IMR-90 (cell line): ENCODE measurements around the gene ETV6. TPM values are rescaled to one million over a fixed set of nuclear protein-coding genes. Genes with fewer than 3 reads are reported as not detected.
A peak's percentile ranks its signal among the peaks of the same experiment; 100 is the strongest.

Experiments used
- ATAC-seq: fragments of 200-7000 bp; cut with Tn5 transposase; 2 replicates; pipeline ENCODE4 v1.9.1; 2020; ENCODE audit warnings: low read depth, mild to moderate bottlenecking, moderate library complexity
- BruUV-seq: library from RNA; stranded (reverse); fragments of 400-500 nt; replicated peaks from 2 replicates; lab custom pipeline; 2021; lab: Mats Ljungman, UMichigan
- CTCF ChIA-PET: fragments of 300-600 bp; formaldehyde crosslinking; extraction: SDS; loops from one replicate; lab custom pipeline; 2021; ENCODE audit warnings: antibody characterized with exemption; lab: Yijun Ruan, JAX
- POLR2A ChIA-PET: fragments of 300-600 bp; sonication (Branson Sonifier 250); formaldehyde crosslinking; loops from one replicate; lab custom pipeline; 2022; ENCODE audit warnings: antibody characterized with exemption; ENCODE audit not compliant: unreplicated experiment; lab: Charles Lee
- DNase-seq: peaks from one replicate; pipeline ENCODE4 v3.0.0; 2013
- H2AFZ ChIP-seq: replicated peaks from 2 replicates; pipeline ENCODE3; 2013; ENCODE audit warnings: low read length, mild to moderate bottlenecking; ENCODE audit not compliant: poor library complexity
- H2AK5ac ChIP-seq: 2 replicates; pipeline ENCODE4 v1.6.1; 2013; ENCODE audit warnings: low read depth, low read length, inconsistent platforms
- H2AK9ac ChIP-seq: replicated peaks from 2 replicates; pipeline ENCODE3; 2013; ENCODE audit warnings: mild to moderate bottlenecking, low read depth, low read length, moderate library complexity; ENCODE audit not compliant: poor library complexity
- H2BK120ac ChIP-seq: 2 replicates; pipeline ENCODE4 v1.6.1; 2013; ENCODE audit warnings: low read depth, low read length, inconsistent platforms
- H2BK15ac ChIP-seq: 3 replicates; pipeline ENCODE4 v1.6.1; 2013; ENCODE audit warnings: low read depth, low read length, inconsistent platforms
- H2BK20ac ChIP-seq: 2 replicates; pipeline ENCODE4 v1.6.1; 2013; ENCODE audit warnings: low read depth, mild to moderate bottlenecking, inconsistent platforms, low read length, moderate library complexity
- H2BK5ac ChIP-seq: 2 replicates; pipeline ENCODE4 v1.6.1; 2013; ENCODE audit warnings: mild to moderate bottlenecking, low read depth, low read length, inconsistent platforms; ENCODE audit not compliant: poor library complexity, severe bottlenecking
- H3K14ac ChIP-seq: replicated peaks from 2 replicates; pipeline ENCODE4 v1.6.1; 2013; ENCODE audit warnings: low read depth, low read length, inconsistent platforms
- H3K18ac ChIP-seq: 2 replicates; pipeline ENCODE4 v1.6.1; 2013; ENCODE audit warnings: low read depth, low read length, control low read depth
- H3K23ac ChIP-seq: 2 replicates; pipeline ENCODE4 v1.6.1; 2013; ENCODE audit warnings: low read depth, low read length, inconsistent platforms
- H3K27ac ChIP-seq: 2 replicates; pipeline ENCODE4 v1.5.1; 2013; ENCODE audit warnings: mild to moderate bottlenecking, control low read depth, low read length; ENCODE audit not compliant: insufficient read depth
- H3K27me3 ChIP-seq: 2 replicates; pipeline ENCODE4 v1.6.1; 2013; ENCODE audit warnings: low read length; ENCODE audit not compliant: control insufficient read depth, insufficient read depth
- H3K36me3 ChIP-seq: 2 replicates; pipeline ENCODE4 v1.6.1; 2013; ENCODE audit warnings: low read length, mixed read lengths; ENCODE audit not compliant: control insufficient read depth, insufficient read depth
- H3K4ac ChIP-seq: 2 replicates; pipeline ENCODE4 v1.6.1; 2013; ENCODE audit warnings: low read depth, low read length, inconsistent platforms
- H3K4me1 ChIP-seq: 2 replicates; pipeline ENCODE4 v1.6.1; 2013; ENCODE audit warnings: low read length, mixed read lengths; ENCODE audit not compliant: control insufficient read depth, insufficient read depth
- H3K4me2 ChIP-seq: 2 replicates; pipeline ENCODE4 v1.6.1; 2013; ENCODE audit warnings: low read depth, mild to moderate bottlenecking, control low read depth, low read length, moderate library complexity
- H3K4me3 ChIP-seq: 2 replicates; pipeline ENCODE4 v1.5.1; 2013; ENCODE audit warnings: low read depth, mild to moderate bottlenecking, control low read depth, low read length, moderate library complexity; ENCODE audit not compliant: insufficient read depth
- H3K56ac ChIP-seq: 2 replicates; pipeline ENCODE4 v1.6.1; 2013; ENCODE audit warnings: low read length, inconsistent platforms; ENCODE audit not compliant: insufficient read depth; ENCODE audit errors: extremely low read depth
- H3K79me1 ChIP-seq, 2 experiments: 2 replicates each; pipeline ENCODE4 v1.6.1; 2013; ENCODE audit warnings: low read length in 2 of 2, inconsistent platforms in 1 of 2, low read depth in 1 of 2
- H3K9ac ChIP-seq: 2 replicates; pipeline ENCODE4 v1.6.1; 2013; ENCODE audit warnings: low read depth, low read length, control low read depth
- H3K9me1 ChIP-seq: 2 replicates; pipeline ENCODE4 v1.6.1; 2013; ENCODE audit warnings: low read length, inconsistent platforms; ENCODE audit not compliant: insufficient read depth
- H3K9me3 ChIP-seq: 2 replicates; pipeline ENCODE4 v1.6.1; 2013; ENCODE audit warnings: low read length; ENCODE audit not compliant: control insufficient read depth, insufficient read depth
- H4K20me1 ChIP-seq: 2 replicates; pipeline ENCODE4 v1.6.1; 2013; ENCODE audit warnings: low read length, inconsistent platforms; ENCODE audit not compliant: insufficient read depth
- H4K5ac ChIP-seq: 2 replicates; pipeline ENCODE4 v1.6.1; 2013; ENCODE audit warnings: mild to moderate bottlenecking, low read depth, low read length, control low read depth
- H4K8ac ChIP-seq, 2 experiments: 2 replicates each; pipeline ENCODE4 v1.6.1; 2013; ENCODE audit warnings: low read depth in 2 of 2, low read length in 2 of 2, control low read depth in 1 of 2, inconsistent platforms in 1 of 2
- H4K91ac ChIP-seq: 2 replicates; pipeline ENCODE4 v1.6.1; 2013; ENCODE audit warnings: low read depth, low read length, inconsistent platforms; ENCODE audit not compliant: insufficient read depth
- CEBPB ChIP-seq: IDR thresholded peaks from 2 replicates; pipeline ENCODE4 v1.6.1; 2012; ENCODE audit warnings: low read depth, low read length, improper control_type of control experiment
- FOS ChIP-seq: fragments of 150-350 bp; IDR thresholded peaks from 2 replicates; pipeline ENCODE4 v1.6.1; 2016; ENCODE audit warnings: low read depth, low read length
- NFE2L2 ChIP-seq: fragments of 150-350 bp; IDR thresholded peaks from 2 replicates; pipeline ENCODE4 v1.6.1; 2016; ENCODE audit warnings: low read depth, mild to moderate bottlenecking, low read length
- RAD21 ChIP-seq: IDR thresholded peaks from 2 replicates; pipeline ENCODE4 v1.6.1; 2012; ENCODE audit warnings: low read length, improper control_type of control experiment
- RCOR1 ChIP-seq: IDR thresholded peaks from 2 replicates; pipeline ENCODE4 v1.6.1; 2012; ENCODE audit warnings: mild to moderate bottlenecking, low read length, improper control_type of control experiment; ENCODE audit not compliant: insufficient replicate concordance
- SMC3 ChIP-seq: fragments of 150-350 bp; IDR thresholded peaks from 2 replicates; pipeline ENCODE4 v1.6.1; 2016; ENCODE audit warnings: low read depth, mild to moderate bottlenecking, antibody characterized with exemption, low read length, moderate library complexity
- WGBS, 2 experiments: methylation state at CpG; one replicate each; pipeline versions ENCODE4 v1.1.5 to v1.1.7; 2013; ENCODE audit warnings: missing lambda C conversion rate in 2 of 2; ENCODE audit not compliant: insufficient read length in 1 of 2; ENCODE audit errors: extremely low coverage in 2 of 2; 5-methylcytosine and 5-hydroxymethylcytosine counted together
- dilution Hi-C: fragments of 300-500 bp; cut with HindIII; formaldehyde crosslinking; loops from one replicate; pipeline ENCODE4 v1.14.3; 2018; ENCODE audit warnings: low sequenced_read_pairs; ENCODE audit not compliant: unreplicated experiment
- in situ Hi-C: fragments of 300-500 bp; cut with MboI; formaldehyde crosslinking; loops from 3 replicates; pipeline ENCODE4 v1.14.3; 2019; ENCODE audit warnings: low sequenced_read_pairs, inconsistent platforms, mixed read lengths
- intact Hi-C: fragments of 100-400 bp; cut with micrococcal nuclease; formaldehyde crosslinking; loops from 2 replicates; pipeline ENCODE4 v1.10.0; 2022
- polyA plus RNA-seq, 3 experiments: library from polyadenylated mRNA; depleted of rRNA; stranded (reverse); fragments of >200 nt; gene quantifications; 2 replicates each; pipeline ENCODE4 v1.2.3, GENCODE V29; 2012; ENCODE audit warnings: low replicate concordance in 1 of 3
- total RNA-seq: library from RNA; depleted of rRNA; stranded (reverse); fragments of >200 nt; gene quantifications from 2 replicates; pipeline ENCODE4 v1.2.3, GENCODE V29; 2012
- TF ChIP-seq, protein P1 (sequence below): fragments of 150-350 bp; IDR thresholded peaks from 2 replicates; pipeline ENCODE4 v1.6.1; 2016; ENCODE audit warnings: low read depth, mild to moderate bottlenecking, low read length, moderate library complexity, borderline replicate concordance

ETV6 gene
- total and polyA plus RNA-seq, 2 of the 4 experiments (the other 2 are of a cell fraction), result 8.4 to 9.9 TPM

DNA sequence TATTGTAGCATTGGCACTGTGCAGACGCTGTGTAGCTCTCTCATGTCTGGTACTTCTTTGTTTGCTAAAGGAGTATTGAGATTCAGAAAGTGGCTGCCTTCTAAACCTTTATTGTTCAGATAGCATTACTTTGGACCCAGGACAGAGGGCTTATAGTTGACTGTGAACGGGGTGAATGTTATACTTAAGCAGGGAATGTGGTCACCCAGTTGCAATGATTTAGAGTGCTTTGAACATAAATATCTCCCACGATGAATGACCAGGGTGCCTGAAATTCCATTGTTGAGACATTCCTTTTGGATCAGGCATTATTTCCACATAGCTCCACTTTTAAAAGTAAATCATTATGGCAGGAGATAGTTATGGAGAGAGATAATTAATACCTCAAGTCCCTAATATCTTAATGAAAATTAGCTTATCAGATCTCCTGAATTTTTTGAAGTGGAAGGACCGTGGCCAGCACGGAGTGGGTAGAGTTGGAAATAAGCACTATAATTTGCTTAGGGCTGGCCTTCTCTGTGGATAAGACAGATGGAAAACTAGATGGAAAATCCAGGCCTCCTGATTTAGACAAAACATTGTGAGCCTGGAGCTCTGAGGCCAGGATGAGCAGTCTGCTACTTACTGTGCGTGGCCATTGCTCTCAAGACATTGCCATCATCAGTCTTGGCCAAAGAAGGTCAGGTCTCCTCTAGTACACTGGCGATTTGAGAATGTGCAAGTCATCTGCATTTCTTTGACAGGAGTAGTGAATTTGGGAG lies 114.5 kb downstream of the ETV6 start:
- Histone ChIP-seq H2BK5ac (peak overlapping the region; percentile 97), H3K27ac (peak overlapping the region; percentile 98), H2BK15ac (peak overlapping the region; percentile 96), H4K20me1 (no peaks in the 10 kb centered on the region), H4K91ac (peak overlapping the region; percentile 98), H3K4me2 (peak overlapping the region; percentile 82), H2AFZ (no peak overlapping the region), H3K27me3 (no peaks in the 10 kb centered on the region), H3K4me3 (no peak overlapping the region), H4K5ac (peak overlapping the region; percentile 97), H3K4ac (peak overlapping the region; percentile 97), H2AK5ac (peak overlapping the region; percentile 97), H2AK9ac (peak overlapping the region; percentile 59), H3K18ac (peak overlapping the region; percentile 99), H3K79me1 (peaks cover 53 to 86% of the 10 kb centered on the region in 2 experiments), H2BK20ac (peak overlapping the region; percentile 98), H2BK120ac (peak overlapping the region; percentile 97), H3K14ac (peak overlapping the region; percentile 95), H3K9ac (peak overlapping the region; percentile 75; the same call in 1 of the 2 replicates), H3K4me1 (peaks cover 42% of the 10 kb centered on the region), H3K36me3 (no peaks in the 10 kb centered on the region), H3K9me3 (no peaks in the 10 kb centered on the region), H3K9me1 (peaks cover 21% of the 10 kb centered on the region), H3K23ac (peak overlapping the region; percentile 81), H3K56ac (peak overlapping the region; percentile 95), H4K8ac (peak overlapping the region; percentile 88 to 90)
- in situ Hi-C loops, result no loop called here
- BruUV-seq, result no TSS peak
- ChIA-PET CTCF (interaction anchor here (1.1 kb wide), 1 partner anchor 11 kb away, joined by 3 read pairs; no protein-coding TSS in a partner anchor), POLR2A (no interaction called here)
- ATAC-seq, result peak; percentile 73
- peak; percentile 86 for DNase-seq
- 60% methylated on average over 2 of the region's 7 CpGs; no CpG with 5 or more reads in 1 of the 2 experiments for WGBS, 2 experiments
- intact Hi-C loops, result loop anchor here (1.0 to 10.0 kb wide), 3 partner anchors 33 to 271 kb away; no protein-coding TSS in a partner anchor
- no peak for TF ChIP-seq RAD21
- TF ChIP-seq FOS, result peak; percentile 40; the same call in 1 of the 2 replicates
- TF ChIP-seq, protein P1, sequence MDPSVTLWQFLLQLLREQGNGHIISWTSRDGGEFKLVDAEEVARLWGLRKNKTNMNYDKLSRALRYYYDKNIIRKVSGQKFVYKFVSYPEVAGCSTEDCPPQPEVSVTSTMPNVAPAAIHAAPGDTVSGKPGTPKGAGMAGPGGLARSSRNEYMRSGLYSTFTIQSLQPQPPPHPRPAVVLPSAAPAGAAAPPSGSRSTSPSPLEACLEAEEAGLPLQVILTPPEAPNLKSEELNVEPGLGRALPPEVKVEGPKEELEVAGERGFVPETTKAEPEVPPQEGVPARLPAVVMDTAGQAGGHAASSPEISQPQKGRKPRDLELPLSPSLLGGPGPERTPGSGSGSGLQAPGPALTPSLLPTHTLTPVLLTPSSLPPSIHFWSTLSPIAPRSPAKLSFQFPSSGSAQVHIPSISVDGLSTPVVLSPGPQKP, result no peak
- peak; percentile 86 for TF ChIP-seq CEBPB
- TF ChIP-seq NFE2L2, result 0 out of 2 replicates have a peak, but pooled peaks have one; percentile 26
- TF ChIP-seq RCOR1, result peak; percentile 61
- TF ChIP-seq SMC3, result peak; percentile 15; the same call in 1 of the 2 replicates
- dilution Hi-C loops, result no loop called here
